Stimulated activated naive CD8-positive, alpha-beta T cell treated with anti-CD3 and anti-CD28 coated beads, Interleukin-15, amount 100 ng/mL, for 72 hours (primary cell): Measurements from ENCODE around the gene FBN1.

Source experiments
- ATAC-seq: fragments of 150-1000 bp; cut with Tn5 transposase; 2 replicates; pipeline ENCODE4 v1.10.0; 2021; ENCODE audit warnings: mild to moderate bottlenecking, moderate library complexity
- DNase-seq, 2 donors: peaks; one replicate each; pipeline ENCODE4 v3.0.0; 2021 to 2022
- H3K27ac Mint-ChIP-seq, 2 donors: one replicate each; pipeline ENCODE4 v1.8.0; 2022; ENCODE audit warnings: mild to moderate bottlenecking in 2 of 2, mixed read lengths in 2 of 2, moderate library complexity in 2 of 2
- H3K27me3 Mint-ChIP-seq: one replicate; pipeline ENCODE4 v1.8.0; 2022; ENCODE audit warnings: mixed read lengths
- H3K4me1 Mint-ChIP-seq: one replicate; pipeline ENCODE4 v1.8.0; 2022; ENCODE audit warnings: mild to moderate bottlenecking, mixed read lengths
- H3K4me3 Mint-ChIP-seq, 2 donors: one replicate each; pipeline ENCODE4 v1.8.0; 2022; ENCODE audit warnings: mild to moderate bottlenecking in 2 of 2, mixed read lengths in 2 of 2, moderate library complexity in 1 of 2
- H3K9me3 Mint-ChIP-seq, 2 donors: one replicate each; pipeline ENCODE4 v1.8.0; 2022; ENCODE audit warnings: mixed read lengths in 2 of 2

The FBN1 gene

GRCh38 chr15:48638963-48639362 is 6.5 kb downstream of the FBN1 start:
- no peak for ATAC-seq
- H3K9me3 Mint-ChIP-seq = no peaks in the 10 kb centered on the region

GRCh38 chr15:48637639-48638038 is 7.9 kb downstream of the FBN1 start:
- no peaks in the 10 kb centered on the region for H3K4me1 Mint-ChIP-seq
- ATAC-seq (no peak), DNase-seq (no peak)
- H3K9me3 Mint-ChIP-seq = no peaks in the 10 kb centered on the region
- no peak overlapping the region for H3K27ac Mint-ChIP-seq
- no peak overlapping the region for H3K4me3 Mint-ChIP-seq
- H3K27me3 Mint-ChIP-seq = peaks cover 17% of the 10 kb centered on the region

More at GRCh38 chr15:48638963-48639362, 6.5 kb downstream of the FBN1 start:
- Mint-ChIP-seq H3K27ac (no peak overlapping the region), H3K4me3 (no peak overlapping the region), H3K4me1 (peaks cover under 1% of the 10 kb centered on the region), H3K27me3 (peaks cover 27% of the 10 kb centered on the region)
- no peak for DNase-seq

- ATAC-seq (no peak), DNase-seq (no peak)
- Mint-ChIP-seq H3K4me1 (no peaks in the 10 kb centered on the region), H3K27me3 (peaks cover 8% of the 10 kb centered on the region), H3K9me3 (no peaks in the 10 kb centered on the region), H3K4me3 (no peak overlapping the region), H3K27ac (no peak overlapping the region)
These were observed 9.0 kb downstream of the FBN1 start for GRCh38 chr15:48636511-48636910.

GRCh38 chr15:48634893-48635292 is 10.6 kb downstream of the FBN1 start:
- DNase-seq (no peak), ATAC-seq (no peak)
- Mint-ChIP-seq H3K4me3 (no peak overlapping the region), H3K27me3 (no peaks in the 10 kb centered on the region), H3K4me1 (peaks cover 5% of the 10 kb centered on the region), H3K9me3 (no peaks in the 10 kb centered on the region), H3K27ac (no peak overlapping the region)

- Mint-ChIP-seq H3K27me3 (no peaks in the 10 kb centered on the region), H3K4me1 (peaks cover 6% of the 10 kb centered on the region), H3K4me3 (no peak overlapping the region), H3K9me3 (no peaks in the 10 kb centered on the region), H3K27ac (no peak overlapping the region)
- ATAC-seq (no peak), DNase-seq (no peak)
These were observed 11.4 kb downstream of the FBN1 start for GRCh38 chr15:48634096-48634495.

- Mint-ChIP-seq H3K4me3 (no peak overlapping the region), H3K9me3 (no peaks in the 10 kb centered on the region), H3K27ac (no peak overlapping the region), H3K4me1 (peaks cover 6% of the 10 kb centered on the region), H3K27me3 (no peaks in the 10 kb centered on the region)
- DNase-seq = no peak
- ATAC-seq = no peak
These were observed 12.9 kb downstream of the FBN1 start for GRCh38 chr15:48632651-48633050.

- Mint-ChIP-seq H3K27ac (no peak overlapping the region), H3K9me3 (no peaks in the 10 kb centered on the region)
These were observed 14.2 kb downstream of the FBN1 start for GRCh38 chr15:48631176-48631770.

GRCh38 chr15:48630245-48630644 is 15.3 kb downstream of the FBN1 start:
- H3K27me3 Mint-ChIP-seq = no peaks in the 10 kb centered on the region
- no peak overlapping the region for H3K27ac Mint-ChIP-seq
- ATAC-seq (no peak), DNase-seq (no peak)
- peaks cover 6% of the 10 kb centered on the region for H3K4me1 Mint-ChIP-seq
- H3K9me3 Mint-ChIP-seq = no peaks in the 10 kb centered on the region
- H3K4me3 Mint-ChIP-seq = no peak overlapping the region

More at GRCh38 chr15:48631176-48631770, 14.2 kb downstream of the FBN1 start:
- Mint-ChIP-seq H3K4me3 (no peak overlapping the region), H3K4me1 (peaks cover 6% of the 10 kb centered on the region), H3K27me3 (no peaks in the 10 kb centered on the region)
- DNase-seq (no peak), ATAC-seq (no peak)

- Mint-ChIP-seq H3K4me3 (no peak overlapping the region), H3K27ac (no peak overlapping the region), H3K9me3 (no peaks in the 10 kb centered on the region), H3K4me1 (peaks cover 6% of the 10 kb centered on the region), H3K27me3 (no peaks in the 10 kb centered on the region)
- DNase-seq (no peak), ATAC-seq (no peak)
These were observed 16.7 kb downstream of the FBN1 start for GRCh38 chr15:48628832-48629231.

- ATAC-seq (no peak), DNase-seq (no peak)
- H3K9me3 Mint-ChIP-seq = no peaks in the 10 kb centered on the region
- no peaks in the 10 kb centered on the region for H3K27me3 Mint-ChIP-seq
- no peak overlapping the region for H3K4me3 Mint-ChIP-seq
- peaks cover 6% of the 10 kb centered on the region for H3K4me1 Mint-ChIP-seq
- no peak overlapping the region for H3K27ac Mint-ChIP-seq
These were observed 18.1 kb downstream of the FBN1 start for GRCh38 chr15:48627260-48627940.

- H3K4me1 Mint-ChIP-seq = peaks cover 3% of the 10 kb centered on the region
- no peaks in the 10 kb centered on the region for H3K27me3 Mint-ChIP-seq
- H3K9me3 Mint-ChIP-seq = no peaks in the 10 kb centered on the region
- DNase-seq (no peak), ATAC-seq (no peak)
- H3K4me3 Mint-ChIP-seq = no peak overlapping the region
- H3K27ac Mint-ChIP-seq = no peak overlapping the region
These were observed 20.4 kb downstream of the FBN1 start for GRCh38 chr15:48625126-48625525.

- no peak for DNase-seq
- no peak overlapping the region for H3K27ac Mint-ChIP-seq
- no peak for ATAC-seq
- H3K4me3 Mint-ChIP-seq = no peak overlapping the region
- no peaks in the 10 kb centered on the region for H3K4me1 Mint-ChIP-seq
- no peaks in the 10 kb centered on the region for H3K27me3 Mint-ChIP-seq
- H3K9me3 Mint-ChIP-seq = no peaks in the 10 kb centered on the region
These were observed 20.8 kb downstream of the FBN1 start for GRCh38 chr15:48624700-48625099.

GRCh38 chr15:48623456-48623855 is 22.1 kb downstream of the FBN1 start:
- Mint-ChIP-seq H3K27ac (no peak overlapping the region), H3K4me3 (no peak overlapping the region), H3K27me3 (no peaks in the 10 kb centered on the region), H3K9me3 (no peaks in the 10 kb centered on the region), H3K4me1 (no peaks in the 10 kb centered on the region)
- DNase-seq (no peak), ATAC-seq (no peak)

- ATAC-seq (no peak), DNase-seq (no peak)
- no peak overlapping the region for H3K27ac Mint-ChIP-seq
- no peaks in the 10 kb centered on the region for H3K9me3 Mint-ChIP-seq
- H3K4me1 Mint-ChIP-seq = no peaks in the 10 kb centered on the region
- no peaks in the 10 kb centered on the region for H3K27me3 Mint-ChIP-seq
- H3K4me3 Mint-ChIP-seq = no peak overlapping the region
These were observed 23.3 kb downstream of the FBN1 start for GRCh38 chr15:48622237-48622636.

GRCh38 chr15:48619446-48619845 is 26.1 kb downstream of the FBN1 start:
- Mint-ChIP-seq H3K27ac (peak overlapping the region in 1 of 2 donors; percentile 16), H3K4me1 (no peaks in the 10 kb centered on the region), H3K27me3 (no peaks in the 10 kb centered on the region), H3K4me3 (no peak overlapping the region), H3K9me3 (no peaks in the 10 kb centered on the region)
- DNase-seq (no peak), ATAC-seq (no peak)

GRCh38 chr15:48617619-48618018 is 27.9 kb downstream of the FBN1 start:
- Mint-ChIP-seq H3K4me3 (no peak overlapping the region), H3K4me1 (no peaks in the 10 kb centered on the region), H3K9me3 (no peaks in the 10 kb centered on the region), H3K27me3 (no peaks in the 10 kb centered on the region), H3K27ac (no peak overlapping the region)
- ATAC-seq (no peak), DNase-seq (no peak)

- Mint-ChIP-seq H3K9me3 (no peaks in the 10 kb centered on the region), H3K4me3 (no peak overlapping the region), H3K27me3 (no peaks in the 10 kb centered on the region), H3K27ac (no peak overlapping the region), H3K4me1 (no peaks in the 10 kb centered on the region)
- ATAC-seq = no peak
- no peak for DNase-seq
These were observed 29.3 kb downstream of the FBN1 start for GRCh38 chr15:48616216-48616615.
